ENCODE data around the gene LYAR.

DNA sequence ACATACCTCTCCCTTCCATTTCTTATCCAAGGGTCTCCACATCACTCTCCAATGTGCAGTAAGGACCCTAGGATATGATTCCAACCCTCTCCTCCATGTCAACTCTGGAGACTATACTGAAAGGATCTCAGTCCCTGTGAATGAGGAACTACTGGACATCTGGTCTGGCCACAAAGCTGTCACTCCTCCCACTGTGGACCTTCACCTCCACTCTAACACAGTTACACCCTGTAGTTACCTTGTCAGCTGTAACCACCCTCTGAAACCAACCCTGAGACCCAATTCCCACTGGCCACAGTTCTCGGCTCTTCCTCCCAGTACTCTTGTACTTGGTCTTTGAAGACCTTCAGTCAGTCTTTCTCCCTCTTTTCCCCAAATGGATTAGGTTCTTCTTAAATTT is 44.8 kb downstream of the LYAR start:
- TF ChIP-seq, protein P1, sequence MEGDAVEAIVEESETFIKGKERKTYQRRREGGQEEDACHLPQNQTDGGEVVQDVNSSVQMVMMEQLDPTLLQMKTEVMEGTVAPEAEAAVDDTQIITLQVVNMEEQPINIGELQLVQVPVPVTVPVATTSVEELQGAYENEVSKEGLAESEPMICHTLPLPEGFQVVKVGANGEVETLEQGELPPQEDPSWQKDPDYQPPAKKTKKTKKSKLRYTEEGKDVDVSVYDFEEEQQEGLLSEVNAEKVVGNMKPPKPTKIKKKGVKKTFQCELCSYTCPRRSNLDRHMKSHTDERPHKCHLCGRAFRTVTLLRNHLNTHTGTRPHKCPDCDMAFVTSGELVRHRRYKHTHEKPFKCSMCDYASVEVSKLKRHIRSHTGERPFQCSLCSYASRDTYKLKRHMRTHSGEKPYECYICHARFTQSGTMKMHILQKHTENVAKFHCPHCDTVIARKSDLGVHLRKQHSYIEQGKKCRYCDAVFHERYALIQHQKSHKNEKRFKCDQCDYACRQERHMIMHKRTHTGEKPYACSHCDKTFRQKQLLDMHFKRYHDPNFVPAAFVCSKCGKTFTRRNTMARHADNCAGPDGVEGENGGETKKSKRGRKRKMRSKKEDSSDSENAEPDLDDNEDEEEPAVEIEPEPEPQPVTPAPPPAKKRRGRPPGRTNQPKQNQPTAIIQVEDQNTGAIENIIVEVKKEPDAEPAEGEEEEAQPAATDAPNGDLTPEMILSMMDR (IDR thresholded peaks at IDR 0.05) = no peak
- TF ChIP-seq POLR2A (IDR thresholded peaks at IDR 0.05) (no peak), EP300 (IDR thresholded peaks at IDR 0.05) (no peak)

All from tibial nerve (tissue), 4 donors.